Parathyroid adenoma (tissue), 2 donors: Measurements from ENCODE around the gene ZBTB20.
A peak's percentile ranks its signal among the peaks of the same experiment; 100 is the strongest.

Experiments
- H2AFZ ChIP-seq: fragments of 300-600 bp; sonication (generic); one replicate; pipeline ENCODE4 v1.7.0; 2017; ENCODE audit warnings: antibody characterized with exemption, mild to moderate bottlenecking
- H3K27ac ChIP-seq: fragments of 300-600 bp; sonication (generic); one replicate; pipeline ENCODE4 v1.7.0; 2017
- H3K27me3 ChIP-seq: fragments of 300-600 bp; sonication (generic); one replicate; pipeline ENCODE4 v1.7.0; 2017; ENCODE audit warnings: low read length; ENCODE audit not compliant: control insufficient read depth, insufficient read depth
- H3K36me3 ChIP-seq: fragments of 300-600 bp; sonication (generic); one replicate; pipeline ENCODE4 v1.7.0; 2017; ENCODE audit warnings: low read length; ENCODE audit not compliant: control insufficient read depth, insufficient read depth
- H3K4me1 ChIP-seq: fragments of 300-600 bp; sonication (generic); one replicate; pipeline ENCODE4 v1.7.0; 2017; ENCODE audit warnings: control low read depth
- H3K4me2 ChIP-seq: fragments of 300-600 bp; sonication (generic); one replicate; pipeline ENCODE4 v1.7.0; 2017; ENCODE audit warnings: low read length
- H3K4me3 ChIP-seq: fragments of 300-600 bp; sonication (generic); one replicate; pipeline ENCODE4 v1.7.0; 2017; ENCODE audit warnings: low read depth, low read length
- H3K79me2 ChIP-seq: fragments of 300-600 bp; sonication (generic); one replicate; pipeline ENCODE4 v1.7.0; 2017; ENCODE audit warnings: control low read depth
- H3K9ac ChIP-seq: fragments of 300-600 bp; sonication (generic); one replicate; pipeline ENCODE4 v1.7.0; 2017; ENCODE audit warnings: mild to moderate bottlenecking
- H3K9me3 ChIP-seq: fragments of 300-600 bp; sonication (generic); one replicate; pipeline ENCODE4 v1.7.0; 2017; ENCODE audit warnings: low read length; ENCODE audit not compliant: control insufficient read depth
- CTCF ChIP-seq: fragments of 300-600 bp; sonication (generic); IDR thresholded peaks from one replicate; pipeline ENCODE4 v1.7.0; 2017; ENCODE audit warnings: antibody characterized with exemption, mild to moderate bottlenecking
- donor health status: primary hyperparathyroidism.

Gene ZBTB20

GRCh38 chr3:114418724-114419543, 728.2 kb downstream of the ZBTB20 start:
- Histone ChIP-seq H3K36me3 (no peaks in the 10 kb centered on the region), H3K4me3 (no peak overlapping the region), H3K27ac (peak overlapping the region; percentile 1), H3K4me2 (peak overlapping the region; percentile 20), H3K27me3 (no peaks in the 10 kb centered on the region), H3K79me2 (peaks cover 3% of the 10 kb centered on the region), H3K9me3 (no peaks in the 10 kb centered on the region), H2AFZ (peak overlapping the region; percentile 8), H3K9ac (no peak overlapping the region), H3K4me1 (no peaks in the 10 kb centered on the region)
- TF ChIP-seq CTCF, result peak; percentile 90

GRCh38 chr3:114418107-114418506, 729.0 kb downstream of the ZBTB20 start:
- Histone ChIP-seq H3K4me3 (no peak overlapping the region), H3K4me1 (no peaks in the 10 kb centered on the region), H3K36me3 (no peaks in the 10 kb centered on the region), H3K9me3 (no peaks in the 10 kb centered on the region), H3K79me2 (peaks cover 3% of the 10 kb centered on the region), H2AFZ (no peak overlapping the region), H3K9ac (no peak overlapping the region), H3K27ac (no peak overlapping the region), H3K4me2 (no peak overlapping the region), H3K27me3 (no peaks in the 10 kb centered on the region)
- TF ChIP-seq CTCF, result no peak

- Histone ChIP-seq H3K4me1 (no peaks in the 10 kb centered on the region), H3K4me3 (no peak overlapping the region), H3K9ac (no peak overlapping the region), H3K4me2 (no peak overlapping the region), H3K27me3 (no peaks in the 10 kb centered on the region), H2AFZ (no peak overlapping the region), H3K36me3 (no peaks in the 10 kb centered on the region), H3K9me3 (no peaks in the 10 kb centered on the region), H3K27ac (no peak overlapping the region), H3K79me2 (peaks cover 3% of the 10 kb centered on the region)
- no peak for TF ChIP-seq CTCF
Observed at GRCh38 chr3:114417675-114418074, 729.4 kb downstream of the ZBTB20 start.

- H3K79me2 ChIP-seq, result peaks cover 3% of the 10 kb centered on the region
- no peak overlapping the region for H3K27ac ChIP-seq
- H3K4me1 ChIP-seq, result no peaks in the 10 kb centered on the region
- H3K9me3 ChIP-seq, result no peaks in the 10 kb centered on the region
- no peak for TF ChIP-seq CTCF
- no peak overlapping the region for H3K4me3 ChIP-seq
- H3K27me3 ChIP-seq, result no peaks in the 10 kb centered on the region
- no peak overlapping the region for H2AFZ ChIP-seq
- H3K36me3 ChIP-seq, result no peaks in the 10 kb centered on the region
- H3K4me2 ChIP-seq, result no peak overlapping the region
- no peak overlapping the region for H3K9ac ChIP-seq
Observed at GRCh38 chr3:114417265-114417664, 729.8 kb downstream of the ZBTB20 start.
